ENCODE measurements around the gene RSPRY1. TPM values are rescaled to one million over a fixed set of nuclear protein-coding genes. Genes with fewer than 3 reads are reported as not detected.
A peak's percentile ranks its signal among the peaks of the same experiment; 100 is the strongest.

The RSPRY1 gene
- total RNA-seq, 1 experiment from 2014 or later: 24.9 TPM

- Histone ChIP-seq H3K9me3 (ENCODE audit: control insufficient read depth in 1 of 2, insufficient read depth in 1 of 2, low read depth in 1 of 2, low read length in 2 of 2) (no peaks in the 10 kb centered on the region), H3K9me2 (ENCODE audit: insufficient read depth) (no peaks in the 10 kb centered on the region), H4K20me1 (ENCODE audit: insufficient read depth) (no peaks in the 10 kb centered on the region), H3K27ac (ENCODE audit: low read depth, low read length) (no peak overlapping the region), H3K4me3 (replicated peaks in 1 of 2; ENCODE audit: low read depth in 1 of 2, low read length in 2 of 2) (no peak overlapping the region), H3K4me1 (ENCODE audit: control insufficient read depth in 1 of 2, insufficient read depth in 2 of 2, low read length in 2 of 2) (no peaks in the 10 kb centered on the region), H3K9ac (ENCODE audit: low read length) (no peak overlapping the region), H3K79me2 (ENCODE audit: insufficient read depth, low read length) (no peaks in the 10 kb centered on the region), H3K4me2 (ENCODE audit: low read length) (no peak overlapping the region), H3K27me3 (ENCODE audit: insufficient read depth, low read length) (no peaks in the 10 kb centered on the region), H2AFZ (ENCODE audit: low read depth, low read length, poor library complexity, severe bottlenecking) (no peak overlapping the region), H3K36me3 (ENCODE audit: control insufficient read depth in 1 of 2, insufficient read depth in 2 of 2, low read length in 2 of 2) (peaks cover 35 to 56% of the 10 kb centered on the region in 2 experiments)
- DNase-seq (ENCODE audit: low read depth, low spot score): no peak
- no TSS peak for BruUV-seq (replicated peaks)
- ATAC-seq: no peak
- ChIA-PET CTCF (no interaction called here), RAD21 (ENCODE audit: low non-redundant PET in 1 of 2, low total read pairs in 2 of 2, uncharacterized antibody in 2 of 2, unreplicated experiment in 2 of 2) (no interaction called here), POLR2A (no interaction called here)
- intact Hi-C loops (cut with micrococcal nuclease): no loop called here
- TF ChIP-seq SP1 (IDR thresholded peaks at IDR 0.05; ENCODE audit: low read depth) (no peak), CEBPB (IDR thresholded peaks at IDR 0.05; ENCODE audit: low read depth) (no peak), EGR1 (IDR thresholded peaks at IDR 0.05; ENCODE audit: low read depth) (no peak), ZBTB33 (IDR thresholded peaks at IDR 0.05; ENCODE audit: extremely low read depth, insufficient replicate concordance, low read length) (no peak), ELF1 (IDR thresholded peaks at IDR 0.05; ENCODE audit: borderline replicate concordance, low read depth) (no peak), EZH2phosphoT487 (IDR thresholded peaks at IDR 0.05; ENCODE audit: borderline replicate concordance) (no peak)
Measured at GRCh38 chr16:57167538-57167937, 18.6 kb upstream of the RSPRY1 start.

GRCh38 chr16:57167953-57168352, 18.2 kb upstream of the RSPRY1 start:
- Histone ChIP-seq H3K4me1 (ENCODE audit: control insufficient read depth in 1 of 2, insufficient read depth in 2 of 2, low read length in 2 of 2) (no peaks in the 10 kb centered on the region), H3K27me3 (ENCODE audit: insufficient read depth, low read length) (no peaks in the 10 kb centered on the region), H3K79me2 (ENCODE audit: insufficient read depth, low read length) (no peaks in the 10 kb centered on the region), H3K9me2 (ENCODE audit: insufficient read depth) (no peaks in the 10 kb centered on the region), H3K9ac (ENCODE audit: low read length) (no peak overlapping the region), H2AFZ (ENCODE audit: low read depth, low read length, poor library complexity, severe bottlenecking) (no peak overlapping the region), H3K4me3 (replicated peaks in 1 of 2; ENCODE audit: low read depth in 1 of 2, low read length in 2 of 2) (no peak overlapping the region), H3K36me3 (ENCODE audit: control insufficient read depth in 1 of 2, insufficient read depth in 2 of 2, low read length in 2 of 2) (peaks cover 38 to 60% of the 10 kb centered on the region in 2 experiments), H4K20me1 (ENCODE audit: insufficient read depth) (no peaks in the 10 kb centered on the region), H3K9me3 (ENCODE audit: control insufficient read depth in 1 of 2, insufficient read depth in 1 of 2, low read depth in 1 of 2, low read length in 2 of 2) (no peaks in the 10 kb centered on the region), H3K27ac (ENCODE audit: low read depth, low read length) (no peak overlapping the region), H3K4me2 (ENCODE audit: low read length) (no peak overlapping the region)
- POLR2A ChIA-PET: no interaction called here
- DNase-seq (ENCODE audit: low read depth, low spot score) (peak; percentile 36), ATAC-seq (peak; percentile 73)
- CTCF ChIA-PET: no interaction called here
- intact Hi-C loops (cut with micrococcal nuclease): loop anchor here (1.0 to 2.0 kb wide), 3 partner anchors 204 to 375 kb away; no protein-coding TSS in a partner anchor
- TF ChIP-seq CTCF (IDR thresholded peaks at IDR 0.05 in 2 of 3, conservative IDR thresholded peaks at IDR 0.05 in 1 of 3; ENCODE audit: borderline replicate concordance in 1 of 3, insufficient read depth in 1 of 3, low read depth in 2 of 3, low read length in 2 of 3) (peak; percentile 44 to 82 (median 64); a peak in 5 of 6 replicates), ELF1 (IDR thresholded peaks at IDR 0.05; ENCODE audit: borderline replicate concordance, low read depth) (no peak), RAD21 (IDR thresholded peaks at IDR 0.05; ENCODE audit: low read depth) (peak; percentile 81), TCF7L2 (IDR thresholded peaks at IDR 0.05; ENCODE audit: borderline replicate concordance, extremely low read depth, insufficient read depth, insufficient read length) (no peak), FOSL1 (IDR thresholded peaks at IDR 0.05; ENCODE audit: low read depth) (no peak)
- RAD21 ChIA-PET (ENCODE audit: low non-redundant PET in 1 of 2, low total read pairs in 2 of 2, uncharacterized antibody in 2 of 2, unreplicated experiment in 2 of 2): no interaction called here
- no TSS peak for BruUV-seq (replicated peaks)

Data from HCT116 (cell line).